Right atrium auricular region (tissue), 2 donors: ENCODE data around the gene PGGHG. TPM values are rescaled to one million over a fixed set of nuclear protein-coding genes. Genes with fewer than 3 reads are reported as not detected.

Experiments
- DNase-seq: peaks from one replicate; pipeline ENCODE4 v3.0.0-alpha.2; 2019; ENCODE audit warnings: low spot score
- H3K27ac ChIP-seq, 2 donors: fragments of 200-600 bp; sonication (generic); 1 replicate in 1 of 2; 2 replicates in 1 of 2; pipeline ENCODE4 v1.5.1; 2016 to 2019
- H3K27me3 ChIP-seq, 2 donors: fragments of 200-600 bp; sonication (generic); one replicate each; pipeline versions ENCODE4 v1.5.1 to v1.6.0; 2017 to 2019
- H3K36me3 ChIP-seq: fragments of 200-600 bp; sonication (generic); one replicate; pipeline ENCODE4 v1.5.1; 2016
- H3K4me1 ChIP-seq, 2 donors: fragments of 200-600 bp; sonication (generic); one replicate each; pipeline versions ENCODE4 v1.5.1 to v1.6.0; 2017 to 2019
- H3K4me3 ChIP-seq, 2 donors: fragments of 200-600 bp; sonication (generic); 1 replicate in 1 of 2; 2 replicates in 1 of 2; pipeline ENCODE4 v1.5.1; 2017 to 2019; ENCODE audit warnings: mild to moderate bottlenecking in 1 of 2, moderate library complexity in 1 of 2
- H3K9me3 ChIP-seq, 2 donors: fragments of 200-600 bp; sonication (generic); one replicate each; pipeline ENCODE4 v1.5.1; 2019
- total RNA-seq, 2 donors: library from RNA; depleted of rRNA; stranded (reverse); fragments of >200 nt; gene quantifications; one replicate each; pipeline ENCODE4 v1.1.0, GENCODE V29; 2016
- TF ChIP-seq, protein P1 (sequence below), 2 donors: fragments of 200-600 bp; sonication (generic); IDR thresholded peaks; one replicate each; pipeline ENCODE4 v1.5.1; 2019; ENCODE audit warnings: antibody characterized with exemption in 2 of 2

The PGGHG gene
- total RNA-seq, 2 donors from 2014 or later: 4.9 to 9.4 TPM

- Histone ChIP-seq H3K36me3 (peaks cover 43% of the 10 kb centered on the region), H3K9me3 (no peaks in the 10 kb centered on the region), H3K4me3 (no peak overlapping the region), H3K4me1 (no peaks in the 10 kb centered on the region), H3K27ac (no peak overlapping the region), H3K27me3 (no peaks in the 10 kb centered on the region)
- DNase-seq: no peak
- TF ChIP-seq, protein P1, sequence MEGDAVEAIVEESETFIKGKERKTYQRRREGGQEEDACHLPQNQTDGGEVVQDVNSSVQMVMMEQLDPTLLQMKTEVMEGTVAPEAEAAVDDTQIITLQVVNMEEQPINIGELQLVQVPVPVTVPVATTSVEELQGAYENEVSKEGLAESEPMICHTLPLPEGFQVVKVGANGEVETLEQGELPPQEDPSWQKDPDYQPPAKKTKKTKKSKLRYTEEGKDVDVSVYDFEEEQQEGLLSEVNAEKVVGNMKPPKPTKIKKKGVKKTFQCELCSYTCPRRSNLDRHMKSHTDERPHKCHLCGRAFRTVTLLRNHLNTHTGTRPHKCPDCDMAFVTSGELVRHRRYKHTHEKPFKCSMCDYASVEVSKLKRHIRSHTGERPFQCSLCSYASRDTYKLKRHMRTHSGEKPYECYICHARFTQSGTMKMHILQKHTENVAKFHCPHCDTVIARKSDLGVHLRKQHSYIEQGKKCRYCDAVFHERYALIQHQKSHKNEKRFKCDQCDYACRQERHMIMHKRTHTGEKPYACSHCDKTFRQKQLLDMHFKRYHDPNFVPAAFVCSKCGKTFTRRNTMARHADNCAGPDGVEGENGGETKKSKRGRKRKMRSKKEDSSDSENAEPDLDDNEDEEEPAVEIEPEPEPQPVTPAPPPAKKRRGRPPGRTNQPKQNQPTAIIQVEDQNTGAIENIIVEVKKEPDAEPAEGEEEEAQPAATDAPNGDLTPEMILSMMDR (IDR thresholded peaks at IDR 0.05): no peak
These were observed 35.0 kb upstream of the PGGHG start for GRCh38 chr11:253886-254270.

- TF ChIP-seq, protein P1 (IDR thresholded peaks at IDR 0.05): no peak
- Histone ChIP-seq H3K4me1 (no peaks in the 10 kb centered on the region), H3K36me3 (peaks cover 33% of the 10 kb centered on the region), H3K9me3 (no peaks in the 10 kb centered on the region), H3K27me3 (no peaks in the 10 kb centered on the region), H3K4me3 (no peak overlapping the region), H3K27ac (no peak overlapping the region)
- no peak for DNase-seq
These were observed 33.8 kb upstream of the PGGHG start for GRCh38 chr11:255176-255575.

- no peaks in the 10 kb centered on the region for H3K4me1 ChIP-seq
- TF ChIP-seq, protein P1 (IDR thresholded peaks at IDR 0.05): no peak
These were observed 33.1 kb upstream of the PGGHG start for GRCh38 chr11:255816-256215.

GRCh38 chr11:256952-257737 is 31.8 kb upstream of the PGGHG start:
- H3K4me1 ChIP-seq: no peaks in the 10 kb centered on the region
- H3K9me3 ChIP-seq: no peaks in the 10 kb centered on the region
- DNase-seq: no peak
- H3K36me3 ChIP-seq: peaks cover 13% of the 10 kb centered on the region
- TF ChIP-seq, protein P1 (IDR thresholded peaks at IDR 0.05): no peak
- H3K4me3 ChIP-seq: no peak overlapping the region
- H3K27me3 ChIP-seq: no peaks in the 10 kb centered on the region
- no peak overlapping the region for H3K27ac ChIP-seq

More at GRCh38 chr11:255816-256215, 33.1 kb upstream of the PGGHG start:
- H3K4me3 ChIP-seq: no peak overlapping the region
- no peak for DNase-seq
- H3K9me3 ChIP-seq: no peaks in the 10 kb centered on the region
- peaks cover 27% of the 10 kb centered on the region for H3K36me3 ChIP-seq
- H3K27ac ChIP-seq: no peak overlapping the region
- H3K27me3 ChIP-seq: no peaks in the 10 kb centered on the region

DNA sequence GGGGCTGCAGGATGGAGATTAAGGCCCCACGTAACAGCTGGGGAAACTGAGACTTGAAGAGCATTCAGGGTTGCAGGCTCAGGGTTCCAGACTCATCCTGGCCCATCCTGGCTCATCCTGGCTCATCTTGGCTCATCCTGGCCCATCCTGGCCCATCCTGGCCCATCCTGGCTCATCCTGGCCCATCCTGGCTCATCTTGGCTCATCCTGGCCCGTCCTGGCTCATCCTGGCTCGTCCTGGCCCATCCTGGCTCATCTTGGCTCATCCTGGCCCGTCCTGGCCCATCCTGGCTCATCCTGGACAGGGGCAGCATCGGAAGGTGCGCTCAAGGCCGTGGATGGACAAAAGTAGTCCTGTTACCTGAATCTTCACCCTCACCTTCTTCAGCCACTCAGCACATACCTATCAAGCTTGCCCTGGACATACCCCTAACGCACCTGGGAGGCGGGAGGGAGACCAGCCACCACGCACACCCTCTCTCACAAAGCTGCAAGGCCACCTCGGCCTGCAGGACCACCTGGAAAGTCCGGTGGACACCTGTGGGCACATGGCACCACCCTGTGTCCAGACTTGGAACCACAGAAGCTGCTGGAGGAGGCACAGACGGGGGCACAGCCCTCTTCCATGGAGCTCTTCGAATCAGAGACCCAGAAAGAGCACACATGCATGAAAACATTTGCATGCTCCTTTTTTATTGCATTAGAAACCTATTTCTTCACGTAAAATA is 31.0 kb upstream of the PGGHG start:
- Histone ChIP-seq H3K4me3 (no peak overlapping the region), H3K36me3 (peaks cover 5% of the 10 kb centered on the region)

More for the DNA sequence above, 31.0 kb upstream of the PGGHG start:
- TF ChIP-seq, protein P1 (IDR thresholded peaks at IDR 0.05): peak in 1 of 2 donors; percentile 27
- Histone ChIP-seq H3K27ac (no peak overlapping the region), H3K9me3 (no peaks in the 10 kb centered on the region), H3K4me1 (no peaks in the 10 kb centered on the region), H3K27me3 (no peaks in the 10 kb centered on the region)
- no peak for DNase-seq
